Measurements from ENCODE around the gene SUSD4.
A peak's percentile ranks its signal among the peaks of the same experiment; 100 is the strongest.

SUSD4 gene

GRCh38 chr1:223207293-223208066 lies 156.5 kb downstream of the SUSD4 start:
- DNase-seq = no peak

DNA sequence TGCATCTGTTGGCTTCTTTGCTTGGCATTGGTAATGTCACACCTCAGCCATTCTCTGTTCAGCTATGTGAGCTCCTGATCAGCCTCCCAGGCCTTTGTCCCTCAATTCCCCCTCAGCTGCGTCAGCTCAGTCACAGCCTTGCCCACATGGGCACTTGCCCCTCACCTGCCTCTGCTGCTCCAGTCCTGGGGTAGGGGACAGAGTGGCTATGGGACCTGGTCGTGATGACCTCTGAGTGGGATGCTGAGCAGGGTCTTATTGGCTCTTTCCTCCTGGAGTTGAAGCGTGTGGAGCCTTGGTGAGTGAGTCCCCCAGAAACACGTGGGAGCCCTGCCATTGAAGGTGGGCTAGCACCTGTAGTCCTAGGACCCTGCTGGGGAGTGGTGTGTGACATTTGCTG lies 159.6 kb downstream of the SUSD4 start:
- DNase-seq = no peak

GRCh38 chr1:223203694-223204093 lies 160.3 kb downstream of the SUSD4 start:
- DNase-seq = no peak

DNA sequence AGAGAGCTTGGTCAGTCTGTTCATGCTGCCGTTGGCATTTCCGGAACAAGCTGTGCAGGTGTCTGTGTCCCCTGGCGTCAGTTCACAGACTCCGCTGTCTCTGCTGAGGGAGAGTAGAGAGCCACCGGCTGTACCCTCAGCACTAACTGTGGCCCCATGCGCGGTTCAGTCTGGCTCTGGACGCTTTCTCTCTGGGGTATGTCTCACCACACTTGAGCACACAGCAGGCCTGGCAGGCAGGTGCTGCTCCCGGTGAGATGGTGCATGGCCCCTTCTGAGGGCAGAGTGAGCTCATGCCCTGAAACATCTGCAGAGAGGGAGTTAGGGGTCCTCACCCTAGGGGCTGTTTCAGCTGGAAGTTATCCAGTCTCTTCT lies 161.0 kb downstream of the SUSD4 start:
- DNase-seq = no peak

- no peak for DNase-seq
Observed at GRCh38 chr1:223202376-223203033, 161.5 kb downstream of the SUSD4 start.

DNA sequence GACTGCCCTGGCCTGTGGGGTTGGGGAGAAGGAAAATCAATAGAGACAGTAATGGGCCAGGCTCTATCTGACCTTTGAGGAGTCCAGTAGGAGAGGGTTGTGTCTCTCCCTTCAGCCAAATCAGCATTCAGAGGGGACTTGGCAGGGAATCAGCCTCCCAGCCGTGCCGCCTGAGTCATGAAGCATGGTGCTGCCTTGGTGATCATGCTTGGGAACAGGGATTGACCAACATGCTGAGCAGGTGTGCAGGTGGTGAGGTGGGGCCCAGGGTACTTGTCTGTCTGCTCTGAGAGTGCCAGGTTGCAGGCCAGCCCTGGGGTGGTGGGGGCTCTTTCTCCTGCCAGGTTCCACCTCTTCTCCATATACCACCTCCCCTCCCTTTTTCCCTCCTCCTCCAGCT lies 162.0 kb downstream of the SUSD4 start:
- no peak for DNase-seq

DNA sequence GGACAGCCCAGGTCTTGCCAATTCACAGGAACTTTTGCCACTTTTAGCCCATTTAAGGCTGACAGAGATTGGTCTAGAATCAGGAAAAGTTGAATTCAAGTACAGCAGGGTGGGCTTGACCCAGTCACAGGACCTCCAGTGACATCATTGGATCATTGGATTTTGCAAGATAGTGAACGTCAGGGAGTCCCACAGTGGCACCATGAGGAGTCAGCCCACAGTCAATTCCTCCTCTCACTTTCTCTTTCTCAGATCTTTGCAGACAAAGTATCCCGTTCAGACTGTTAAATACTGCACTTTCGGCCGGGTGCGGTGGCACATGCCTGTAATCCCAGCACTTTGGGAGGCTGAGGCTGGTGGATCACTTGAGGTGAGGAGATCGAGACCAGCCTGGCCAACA lies 163.1 kb downstream of the SUSD4 start:
- no peak for DNase-seq

- DNase-seq = no peak
Observed at GRCh38 chr1:223199094-223199647, 164.8 kb downstream of the SUSD4 start.

DNA sequence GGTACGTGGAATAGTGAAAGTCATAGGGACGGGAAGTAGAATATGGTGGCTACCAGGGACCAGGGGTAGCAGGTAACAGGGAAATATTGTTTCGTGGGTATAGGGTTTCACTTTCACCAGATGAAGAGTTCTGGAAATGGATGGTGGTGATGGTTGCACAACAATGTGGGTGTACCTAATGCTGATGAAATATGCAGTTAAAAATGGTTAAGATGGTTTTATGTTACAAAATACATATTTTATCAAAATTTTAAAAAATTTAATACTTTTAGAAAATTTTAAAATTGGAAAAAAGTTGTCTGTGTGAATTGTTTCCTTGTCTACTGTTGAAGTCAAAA lies 165.4 kb downstream of the SUSD4 start:
- no peak for DNase-seq

DNA sequence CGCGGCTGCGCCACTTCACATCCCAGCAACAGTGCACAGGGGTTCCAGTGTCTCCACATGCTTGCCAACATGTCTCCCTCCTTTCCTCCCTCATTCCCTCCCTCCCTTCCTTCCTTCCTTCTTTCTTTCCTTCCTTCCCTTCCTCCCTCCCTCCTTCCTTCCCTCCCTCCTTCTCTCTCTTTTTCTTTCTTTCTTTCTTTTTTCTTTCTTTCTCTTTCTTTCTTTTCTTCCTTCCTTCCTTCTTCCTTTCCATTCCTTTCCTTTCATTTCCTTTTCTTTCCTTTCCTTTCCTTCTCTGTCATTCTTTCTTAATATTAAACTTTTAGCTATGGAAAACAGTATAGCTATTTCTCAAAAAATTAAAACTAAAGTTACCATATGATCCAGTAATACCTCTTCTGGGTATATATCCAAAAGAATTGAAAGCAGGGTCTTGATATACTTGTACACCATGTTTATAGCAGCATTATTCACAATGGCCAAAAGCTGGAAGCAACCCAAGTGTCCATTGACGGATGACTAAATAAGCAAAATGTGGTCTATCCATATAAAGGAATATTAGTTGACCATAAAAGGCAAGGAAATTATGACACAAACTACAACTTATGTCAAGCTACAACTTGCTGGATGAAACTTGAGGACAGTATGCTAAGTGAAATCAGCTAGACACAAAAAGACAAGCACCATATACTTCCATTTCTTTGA lies 165.9 kb downstream of the SUSD4 start:
- DNase-seq = no peak

DNA sequence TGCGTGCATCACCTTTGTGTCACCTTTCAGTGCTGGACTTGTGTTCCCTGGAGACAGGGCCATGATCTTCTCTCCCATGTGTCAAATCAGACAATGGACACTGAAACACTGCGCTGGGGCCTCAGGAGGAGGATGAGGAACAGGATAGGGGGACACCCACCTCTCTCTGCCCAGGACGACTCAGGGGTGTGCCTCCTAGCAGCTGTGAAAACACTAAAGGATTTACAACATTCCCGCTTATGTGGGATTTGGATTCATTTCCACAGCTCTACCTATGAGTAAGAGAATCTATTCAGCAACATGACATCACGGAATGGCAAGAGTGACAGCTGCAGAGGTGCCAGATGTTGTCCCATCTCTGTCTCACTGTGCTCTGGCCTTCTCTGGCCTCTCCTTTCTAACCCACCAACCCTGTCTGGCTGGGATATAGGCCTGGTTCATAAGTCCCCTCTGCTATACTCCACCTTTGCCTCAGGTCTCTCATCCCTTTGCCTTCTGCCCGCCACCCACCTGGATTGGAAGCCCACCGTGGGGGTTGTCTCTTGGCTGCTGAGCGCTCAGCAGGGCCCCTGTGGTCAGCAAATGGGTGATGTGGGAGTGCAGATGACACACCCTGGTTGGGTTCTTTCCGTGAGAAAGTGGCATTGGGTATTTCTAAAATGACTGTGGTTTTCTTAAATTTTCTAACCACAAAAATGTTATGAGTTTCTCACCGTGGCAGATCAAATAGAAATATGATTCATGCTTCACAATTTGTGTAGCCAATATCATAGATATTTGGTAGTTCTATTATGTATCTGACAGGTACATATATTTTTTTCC lies 173.9 kb downstream of the SUSD4 start:
- DNase-seq = peak; percentile 47 to 52

GRCh38 chr1:223189525-223189902 lies 174.5 kb downstream of the SUSD4 start:
- no peak for DNase-seq

DNA sequence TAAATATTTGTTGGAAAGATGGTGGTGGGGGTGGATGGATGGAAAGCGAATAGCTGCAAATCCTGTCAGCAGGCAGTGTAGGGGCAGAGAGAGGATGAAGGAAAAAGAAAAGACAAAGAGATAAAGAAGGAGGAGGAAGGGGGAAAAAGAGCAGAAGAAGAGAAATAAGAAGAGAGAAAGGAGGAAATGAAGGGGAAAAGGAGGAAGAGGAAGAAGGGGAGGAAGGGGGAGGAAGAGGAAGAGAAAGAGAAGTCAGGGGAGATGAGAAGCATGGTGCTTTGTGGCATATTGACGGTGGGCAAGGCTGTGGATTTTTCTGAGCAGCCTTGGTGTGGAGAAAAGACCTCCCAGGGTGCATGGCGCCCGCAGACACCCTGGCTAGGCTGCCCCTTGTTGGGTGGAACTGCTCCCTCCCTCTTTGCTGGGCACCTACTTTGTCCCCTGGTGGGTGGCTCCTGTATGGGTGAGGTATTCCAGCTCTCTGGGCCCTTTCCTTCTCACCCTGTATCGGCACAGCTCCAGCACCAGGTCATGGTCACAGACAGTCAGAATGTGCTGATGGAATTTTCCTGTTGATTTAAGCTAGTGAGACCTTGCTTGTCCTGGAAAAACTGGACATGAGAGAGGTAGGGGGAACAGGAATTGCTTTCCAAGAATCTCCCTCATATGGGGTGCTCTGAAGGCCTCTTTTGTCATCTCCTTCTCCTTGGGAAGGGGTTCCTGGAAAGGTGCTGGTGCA lies 175.2 kb downstream of the SUSD4 start:
- no peak for DNase-seq

GRCh38 chr1:223186800-223187199 lies 177.2 kb downstream of the SUSD4 start:
- no peak for DNase-seq

GRCh38 chr1:223183268-223183862 lies 180.6 kb downstream of the SUSD4 start:
- DNase-seq = no peak

GRCh38 chr1:223180731-223181321 lies 183.2 kb downstream of the SUSD4 start:
- no peak for DNase-seq

DNA sequence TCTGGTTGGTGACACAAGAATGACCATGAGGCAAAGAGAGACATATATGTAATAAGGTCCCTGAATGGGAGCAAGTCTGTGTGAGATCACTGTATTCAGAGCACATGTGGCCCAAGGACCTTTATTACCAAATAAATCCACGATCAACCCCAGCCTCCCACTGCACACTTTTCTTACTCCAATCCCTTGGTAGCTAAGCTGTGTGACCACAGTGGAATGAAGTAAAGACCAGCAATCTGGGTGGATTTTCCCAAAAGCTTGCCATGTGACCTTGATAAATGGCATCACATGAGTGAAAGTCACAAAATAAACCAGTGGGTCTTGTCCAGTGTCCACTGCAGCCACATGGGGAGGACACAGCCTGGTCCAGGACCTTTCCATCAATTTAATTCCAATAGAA lies 184.2 kb downstream of the SUSD4 start:
- no peak for DNase-seq

GRCh38 chr1:223179280-223179679 lies 184.7 kb downstream of the SUSD4 start:
- no peak for DNase-seq

DNA sequence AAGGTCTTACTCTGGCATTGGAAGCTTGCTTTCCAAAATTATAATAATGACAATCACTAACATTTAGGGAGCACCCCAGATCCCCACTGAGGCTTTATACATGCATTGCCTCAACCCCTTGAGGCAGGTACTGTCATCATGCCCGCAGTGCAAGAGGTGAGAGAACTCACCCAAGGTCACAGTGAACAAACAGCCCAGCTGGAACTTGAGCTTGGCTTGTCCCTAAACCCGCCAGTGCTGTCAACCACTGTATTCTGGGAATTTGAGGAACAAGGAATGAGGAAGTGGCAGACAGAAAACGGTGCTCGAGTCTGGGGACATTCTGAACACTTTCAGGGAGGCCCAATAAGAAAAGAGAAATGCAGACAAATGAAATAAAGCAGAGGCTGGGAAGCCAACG lies 186.3 kb downstream of the SUSD4 start:
- DNase-seq = no peak

- DNase-seq = no peak
Observed at GRCh38 chr1:223176437-223176836, 187.5 kb downstream of the SUSD4 start.

DNA sequence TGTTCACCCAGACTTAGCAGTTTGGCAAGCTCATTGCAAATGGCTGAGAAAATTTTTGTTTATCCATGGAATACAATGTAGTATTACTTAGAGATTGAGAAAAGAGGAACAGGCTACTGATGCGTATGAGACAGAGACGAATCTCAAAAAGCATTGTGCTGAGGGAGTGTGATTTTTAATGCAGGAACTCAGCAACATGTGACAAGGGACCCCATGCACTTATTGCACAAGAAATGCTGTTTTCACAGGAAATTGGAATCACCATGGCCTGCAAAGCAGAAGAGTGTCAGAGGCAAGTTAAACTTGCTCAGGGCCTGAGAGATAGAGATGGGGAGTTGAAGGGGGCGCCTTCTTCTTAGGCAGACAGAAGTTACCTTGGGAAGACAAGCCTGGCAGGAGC lies 188.3 kb downstream of the SUSD4 start:
- DNase-seq = no peak

- no peak for DNase-seq
Observed at GRCh38 chr1:223175032-223175431, 188.9 kb downstream of the SUSD4 start.
